Measurements from ENCODE around the gene PTPRB. TPM values are rescaled to one million over a fixed set of nuclear protein-coding genes. Genes with fewer than 3 reads are reported as not detected.

The PTPRB gene
- total and polyA plus RNA-seq, 12 donors: 8.0 to 46.3 (median 28.4) TPM

DNA sequence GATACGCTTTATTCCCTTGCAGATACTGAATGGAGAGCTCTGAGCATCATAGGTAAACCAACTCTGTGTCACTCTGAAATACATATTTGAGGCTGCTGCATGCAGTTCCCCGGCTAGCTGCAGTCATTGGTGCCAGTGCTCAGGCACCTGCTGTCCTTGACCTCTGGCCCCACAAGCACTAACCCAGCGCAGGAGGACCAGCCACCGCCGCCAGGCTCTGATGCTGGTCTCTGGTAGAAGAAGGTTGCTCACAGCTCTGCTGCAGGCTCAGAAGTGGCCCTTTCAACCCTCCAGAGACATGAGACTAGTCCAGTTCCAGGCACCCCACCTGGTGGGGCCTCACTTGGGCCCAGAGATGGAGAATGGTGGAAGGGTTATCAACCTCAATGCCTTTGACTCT, 34.5 kb upstream of the PTPRB start:
- no peak for DNase-seq
- no peaks in the 10 kb centered on the region for H3K9me3 ChIP-seq (replicated peaks in 1 of 3)
- H3K4me3 ChIP-seq: no peak overlapping the region
- TF ChIP-seq, protein P1, sequence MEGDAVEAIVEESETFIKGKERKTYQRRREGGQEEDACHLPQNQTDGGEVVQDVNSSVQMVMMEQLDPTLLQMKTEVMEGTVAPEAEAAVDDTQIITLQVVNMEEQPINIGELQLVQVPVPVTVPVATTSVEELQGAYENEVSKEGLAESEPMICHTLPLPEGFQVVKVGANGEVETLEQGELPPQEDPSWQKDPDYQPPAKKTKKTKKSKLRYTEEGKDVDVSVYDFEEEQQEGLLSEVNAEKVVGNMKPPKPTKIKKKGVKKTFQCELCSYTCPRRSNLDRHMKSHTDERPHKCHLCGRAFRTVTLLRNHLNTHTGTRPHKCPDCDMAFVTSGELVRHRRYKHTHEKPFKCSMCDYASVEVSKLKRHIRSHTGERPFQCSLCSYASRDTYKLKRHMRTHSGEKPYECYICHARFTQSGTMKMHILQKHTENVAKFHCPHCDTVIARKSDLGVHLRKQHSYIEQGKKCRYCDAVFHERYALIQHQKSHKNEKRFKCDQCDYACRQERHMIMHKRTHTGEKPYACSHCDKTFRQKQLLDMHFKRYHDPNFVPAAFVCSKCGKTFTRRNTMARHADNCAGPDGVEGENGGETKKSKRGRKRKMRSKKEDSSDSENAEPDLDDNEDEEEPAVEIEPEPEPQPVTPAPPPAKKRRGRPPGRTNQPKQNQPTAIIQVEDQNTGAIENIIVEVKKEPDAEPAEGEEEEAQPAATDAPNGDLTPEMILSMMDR (IDR thresholded peaks at IDR 0.05): no peak
- no peak overlapping the region for H3K27ac ChIP-seq
- H3K36me3 ChIP-seq (replicated peaks in 1 of 2): no peaks in the 10 kb centered on the region
- intact Hi-C loops (cut with DNase I): no loop called here
- H3K4me1 ChIP-seq (replicated peaks in 1 of 2): no peaks in the 10 kb centered on the region
- H3K27me3 ChIP-seq: no peaks in the 10 kb centered on the region
- 91 to 98% (median 95%) methylated on average over 5 of the region's 5 CpGs for WGBS, 4 donors

DNA sequence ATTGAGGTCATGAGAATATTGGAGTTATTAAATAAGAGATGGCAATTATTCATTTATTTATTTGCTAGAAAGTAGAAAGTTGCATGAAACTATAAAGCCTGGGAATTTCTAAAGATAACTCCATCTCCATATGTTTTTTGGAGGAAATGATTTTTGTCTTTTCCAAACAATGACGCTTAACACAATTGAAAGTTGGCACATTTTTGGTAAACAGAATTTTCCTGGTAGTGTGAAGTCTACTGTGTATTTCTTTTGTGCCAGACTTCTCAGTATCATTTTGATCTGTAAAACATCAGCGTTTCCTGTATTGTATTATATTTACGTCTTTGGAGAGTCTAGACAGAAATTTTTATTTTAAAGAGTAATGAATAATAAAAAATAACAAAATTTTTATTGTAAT, 33.7 kb upstream of the PTPRB start:
- 66 to 76% (median 71%) methylated on average over 3 of the region's 3 CpGs for WGBS, 4 donors
- H3K36me3 ChIP-seq (replicated peaks in 1 of 2): no peaks in the 10 kb centered on the region
- TF ChIP-seq, protein P1 (IDR thresholded peaks at IDR 0.05): no peak
- TF ChIP-seq POLR2A (IDR thresholded peaks at IDR 0.05): no peak
- no peak overlapping the region for H3K27ac ChIP-seq
- DNase-seq: no peak
- intact Hi-C loops (cut with DNase I): no loop called here
- H3K4me3 ChIP-seq: no peak overlapping the region
- peaks cover 4% of the 10 kb centered on the region for H3K27me3 ChIP-seq
- H3K4me1 ChIP-seq (replicated peaks in 1 of 2): no peaks in the 10 kb centered on the region
- no peaks in the 10 kb centered on the region for H3K9me3 ChIP-seq (replicated peaks in 1 of 3)

GRCh38 chr12:70667253-70667652, 30.0 kb upstream of the PTPRB start:
- DNase-seq: no peak
- H3K27ac ChIP-seq: no peak overlapping the region
- intact Hi-C loops (cut with DNase I): no loop called here
- 73 to 93% (median 87%) methylated on average over 2 of the region's 2 CpGs for WGBS, 4 donors
- TF ChIP-seq, protein P1 (IDR thresholded peaks at IDR 0.05): no peak
- no peak for TF ChIP-seq POLR2A (IDR thresholded peaks at IDR 0.05)
- H3K4me1 ChIP-seq (replicated peaks in 1 of 2): peaks cover 0 to 4% of the 10 kb centered on the region in 2 donors
- no peaks in the 10 kb centered on the region for H3K9me3 ChIP-seq (replicated peaks in 1 of 3)
- peaks cover 4% of the 10 kb centered on the region for H3K27me3 ChIP-seq
- no peak overlapping the region for H3K4me3 ChIP-seq
- no peaks in the 10 kb centered on the region for H3K36me3 ChIP-seq (replicated peaks in 1 of 2)

DNA sequence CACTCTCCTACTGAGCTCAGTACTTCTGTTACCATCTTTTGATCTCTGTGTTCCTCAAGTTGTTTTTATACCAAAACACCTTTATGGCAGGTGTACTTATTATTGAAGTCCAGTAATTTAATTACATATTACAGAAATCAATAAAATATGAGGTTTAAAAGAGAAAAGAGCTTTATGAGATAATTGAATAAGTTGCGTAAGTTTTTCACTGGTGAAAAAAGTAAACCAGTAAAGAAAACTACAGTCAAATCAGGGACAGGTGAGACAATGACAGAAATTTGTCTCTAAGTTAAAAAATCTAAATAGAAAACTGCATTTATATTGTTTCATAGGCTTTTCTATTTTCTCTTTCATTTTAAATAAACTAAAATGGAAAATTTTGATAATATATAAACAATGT, 29.1 kb upstream of the PTPRB start:
- 92 to 98% (median 94%) methylated on average over 1 of the region's 1 CpG for WGBS, 4 donors
- H3K4me1 ChIP-seq (replicated peaks in 1 of 2): peaks cover 0 to 4% of the 10 kb centered on the region in 2 donors
- H3K9me3 ChIP-seq (replicated peaks in 1 of 3): no peaks in the 10 kb centered on the region
- no peaks in the 10 kb centered on the region for H3K36me3 ChIP-seq (replicated peaks in 1 of 2)
- H3K27me3 ChIP-seq: peaks cover 4% of the 10 kb centered on the region
- TF ChIP-seq, protein P1 (IDR thresholded peaks at IDR 0.05): no peak
- no peak for TF ChIP-seq POLR2A (IDR thresholded peaks at IDR 0.05)
- H3K4me3 ChIP-seq: no peak overlapping the region
- DNase-seq: no peak
- intact Hi-C loops (cut with DNase I): no loop called here
- no peak overlapping the region for H3K27ac ChIP-seq

Measured in adrenal gland (tissue), 12 donors.